Inflammatory macrophage treated with lipopolysaccharide for 4 hours (primary cell): Measurements from ENCODE around the gene PRXL2B.
"Not testable (repeated sequence)": the region's sequence is repeated elsewhere in the genome, so short reads cannot be mapped to it uniquely, and the experiment has no call there.

Source experiments
- DNase-seq: peaks from one replicate; pipeline ENCODE4 v3.0.0-alpha.2; 2020

PRXL2B gene

DNA sequence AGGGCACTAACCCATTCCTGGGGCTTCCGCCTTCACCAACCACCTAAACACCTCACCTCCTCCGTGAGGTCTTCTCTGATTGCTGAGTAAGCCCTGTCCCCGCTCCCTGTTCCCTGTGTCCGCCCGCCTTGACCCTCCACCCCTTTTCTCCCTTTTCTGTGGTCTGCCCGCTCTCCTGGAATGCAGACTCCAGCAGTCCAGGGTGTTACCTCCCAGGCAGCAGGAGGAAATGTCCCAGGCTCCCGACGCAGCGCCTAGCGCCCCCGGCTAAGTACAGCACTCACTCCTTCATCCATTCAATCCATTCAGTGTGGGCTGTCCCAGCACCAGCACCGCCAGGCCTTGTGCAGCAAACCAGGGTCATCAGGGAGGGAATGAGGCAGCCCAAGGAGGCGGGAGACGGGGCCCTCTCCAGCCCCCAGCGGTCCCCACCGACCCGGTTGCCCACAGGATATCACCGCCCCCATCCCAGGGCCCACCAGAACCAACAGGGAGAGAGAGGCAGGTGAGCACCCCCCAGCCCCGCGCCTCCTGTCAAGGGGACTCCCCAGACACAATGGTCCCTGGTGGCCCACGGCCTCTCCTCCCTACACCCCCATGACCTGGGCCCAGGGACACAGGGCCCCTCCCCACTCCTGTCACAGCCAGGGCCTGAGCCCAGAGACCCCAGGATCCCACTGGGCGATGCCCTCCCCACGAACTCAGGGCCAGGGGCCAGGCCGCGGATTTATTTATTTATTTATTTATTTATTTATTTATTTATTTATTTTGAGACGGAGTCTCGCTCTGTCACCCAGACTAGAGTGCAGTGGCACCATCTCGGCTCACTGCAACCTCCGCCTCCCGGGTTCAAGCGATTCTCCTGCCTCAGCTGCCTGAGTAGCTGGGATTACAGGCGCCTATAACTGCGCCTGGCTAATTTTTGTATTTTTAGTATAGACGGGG, 20.2 kb upstream of the PRXL2B start:
- no peak for DNase-seq

DNA sequence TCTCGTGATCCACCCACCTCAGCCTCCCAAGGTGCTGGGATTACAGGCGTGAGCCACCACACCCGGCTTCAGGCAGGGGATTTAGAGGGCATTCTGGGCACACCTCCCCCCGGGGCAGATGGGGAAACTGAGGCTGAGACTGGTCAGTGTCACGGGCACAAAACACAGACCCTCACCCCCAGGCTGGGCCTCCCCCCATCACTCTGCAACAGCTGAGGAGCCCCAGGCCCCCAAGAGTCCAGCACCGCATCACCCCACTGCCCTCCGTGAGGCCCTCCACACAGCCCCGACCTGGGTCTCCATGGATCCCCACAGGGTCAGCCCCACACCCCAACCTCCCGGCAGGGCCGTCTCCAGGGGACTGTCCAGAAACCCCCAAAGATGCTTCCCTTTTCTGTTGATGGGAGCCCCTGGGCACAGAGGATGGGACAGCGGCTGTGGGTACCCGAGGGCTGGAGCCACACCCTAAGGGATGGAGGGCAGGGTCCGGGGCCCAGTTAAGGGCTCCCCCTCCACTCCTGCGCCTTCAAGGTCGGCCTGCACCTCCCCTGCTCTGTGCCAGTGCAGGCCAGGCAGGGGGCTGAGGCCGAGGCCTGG, 19.4 kb upstream of the PRXL2B start:
- DNase-seq, result no peak

DNA sequence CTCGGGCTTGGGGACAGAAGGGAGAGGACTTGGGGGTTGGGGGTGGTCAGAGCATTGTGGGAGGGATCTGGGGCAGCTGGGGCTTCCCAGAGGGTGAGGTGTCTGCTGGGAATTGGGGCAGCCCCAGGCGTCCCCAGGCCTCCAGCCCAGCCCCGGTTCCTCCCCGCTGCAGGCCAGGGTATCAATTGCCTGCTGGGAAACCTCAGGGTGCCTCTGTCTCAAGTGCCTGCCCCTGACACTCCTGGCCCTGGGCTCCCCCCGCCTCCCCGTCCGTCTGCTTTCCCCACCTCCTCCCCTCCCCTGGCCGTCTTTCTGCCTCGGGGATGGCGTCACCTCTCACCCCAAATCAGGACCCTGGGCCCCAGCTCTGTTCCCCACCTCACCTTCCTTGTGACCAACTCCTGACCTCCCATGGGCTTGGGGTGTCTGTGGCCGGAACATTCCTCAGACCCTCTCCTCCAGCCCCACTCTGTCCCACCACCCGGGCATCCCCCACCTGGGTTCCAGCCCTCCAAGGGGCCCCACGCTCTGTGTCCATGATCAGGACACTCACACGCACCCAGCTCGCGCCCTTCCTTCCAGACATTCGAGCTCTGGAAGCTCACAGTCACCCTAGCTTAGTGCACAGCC, 18.3 kb upstream of the PRXL2B start:
- DNase-seq, result not testable (repeated sequence)

GRCh38 chr1:2569060-2569459, 17.5 kb upstream of the PRXL2B start:
- DNase-seq, result no peak

GRCh38 chr1:2569703-2570102, 16.9 kb upstream of the PRXL2B start:
- DNase-seq, result not testable (repeated sequence)

DNA sequence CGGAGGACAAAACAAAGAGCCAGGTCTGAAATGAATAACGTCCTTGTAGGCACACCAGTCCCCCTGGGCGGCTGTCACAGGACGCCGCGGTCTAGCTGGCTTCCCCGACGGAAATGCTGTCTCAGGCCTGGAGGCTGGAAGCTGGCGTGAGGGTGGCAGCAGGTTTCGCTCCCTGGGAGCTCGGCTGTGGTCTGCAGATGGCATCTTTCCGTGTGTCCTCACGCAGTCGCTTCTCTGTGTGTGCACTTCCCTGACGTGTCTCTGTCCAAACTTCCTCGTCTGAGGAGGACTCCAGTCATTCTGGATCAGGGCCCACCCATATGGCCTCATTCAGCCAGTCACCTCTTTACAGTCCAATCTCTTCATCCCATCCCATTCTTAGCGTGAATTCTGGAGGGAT, 16.2 kb upstream of the PRXL2B start:
- DNase-seq, result peak; percentile 21

DNA sequence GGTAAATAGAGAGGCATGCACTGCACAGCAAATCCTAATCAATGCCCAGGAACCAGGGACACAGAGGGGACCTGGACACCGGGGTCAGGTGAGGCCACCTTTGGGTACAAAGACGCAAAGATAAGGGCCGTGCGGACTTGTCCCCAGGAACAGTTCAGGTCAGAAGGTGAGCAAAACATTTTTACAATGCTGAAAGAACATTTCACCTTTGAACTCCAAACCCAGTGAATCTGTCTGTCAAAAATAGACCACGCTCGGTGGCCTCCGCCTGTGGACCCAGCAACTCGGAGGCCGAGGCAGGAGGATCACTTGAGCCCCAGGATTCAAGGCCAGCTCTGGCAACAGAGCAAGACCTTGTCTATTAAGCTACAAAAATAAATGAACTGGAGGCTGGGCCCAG, 15.2 kb upstream of the PRXL2B start:
- DNase-seq, result no peak

DNA sequence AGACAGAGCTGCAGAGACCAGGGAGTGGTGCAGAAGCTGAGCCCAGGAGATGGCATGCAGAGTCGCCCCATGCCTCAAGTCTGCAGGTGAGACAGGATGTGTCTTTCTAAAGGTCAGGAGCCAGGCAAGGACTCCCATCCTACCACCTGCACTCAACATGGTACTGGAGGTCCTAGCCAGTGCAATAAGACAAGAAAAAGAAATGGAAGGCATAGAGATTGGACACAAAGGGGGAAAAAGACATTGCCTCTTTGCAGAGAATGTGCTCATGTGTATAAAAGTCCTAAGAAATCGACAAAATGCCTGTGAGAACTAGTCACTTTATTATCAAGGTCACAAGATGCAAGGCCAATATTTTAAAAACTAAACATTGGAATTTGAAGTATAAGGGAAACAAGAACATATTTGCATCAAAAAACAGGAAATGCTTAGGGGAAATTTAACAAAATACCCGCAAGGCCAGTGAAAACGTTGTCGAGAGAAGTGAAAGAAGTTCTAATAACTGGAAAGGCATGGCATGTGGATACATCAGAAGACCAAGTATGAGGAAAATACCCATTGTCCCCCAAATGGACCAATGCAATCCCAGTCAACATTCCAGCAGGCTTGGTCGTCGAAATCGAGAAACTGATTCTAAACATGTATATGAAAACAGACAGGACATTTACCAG, 13.2 kb upstream of the PRXL2B start:
- DNase-seq, result peak; percentile 85

- no peak for DNase-seq
Measured at GRCh38 chr1:2574350-2574749, 12.2 kb upstream of the PRXL2B start.

DNA sequence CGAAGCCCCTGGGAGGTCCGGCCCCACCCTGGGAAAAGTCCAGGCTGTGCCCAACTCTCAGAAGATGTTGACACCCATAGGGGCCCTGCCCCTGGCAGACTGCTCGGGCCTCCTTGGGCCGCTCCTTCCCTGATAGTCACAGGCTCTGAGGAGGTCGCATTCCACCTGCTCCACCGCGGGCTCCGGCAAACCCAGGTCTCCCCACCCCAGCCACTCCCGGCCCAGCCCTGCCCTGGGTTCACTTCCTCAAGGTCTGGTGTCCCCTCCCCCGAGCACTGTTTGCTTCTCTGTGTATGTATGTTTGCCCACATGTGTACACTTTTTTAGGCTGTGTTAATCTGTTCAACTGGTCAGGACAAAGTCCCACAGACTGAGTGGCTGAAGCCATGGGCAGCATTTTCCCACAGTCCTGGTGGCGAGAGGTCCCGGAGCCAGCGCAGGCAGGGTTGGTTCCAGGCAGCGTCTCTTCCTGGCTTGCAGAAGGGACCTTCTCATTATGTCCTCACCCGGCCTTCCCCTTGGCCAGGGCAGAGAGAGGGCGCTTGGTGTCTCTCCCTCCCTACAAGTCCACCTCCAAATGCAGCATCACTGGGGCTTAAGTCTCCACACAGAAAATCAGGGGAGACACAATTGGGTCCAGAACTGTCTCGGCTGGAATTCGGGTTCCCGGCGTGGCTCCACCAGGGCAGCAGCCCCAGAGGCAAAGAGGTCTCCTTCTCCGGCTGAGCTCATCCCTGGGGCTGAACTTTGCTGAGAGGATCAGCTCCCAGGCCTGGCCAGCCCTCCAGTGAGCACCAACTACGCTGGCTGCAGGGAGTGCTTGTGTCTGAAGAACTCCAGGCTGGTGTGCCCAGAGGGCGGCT, 10.5 kb upstream of the PRXL2B start:
- DNase-seq, result peak; percentile 44

DNA sequence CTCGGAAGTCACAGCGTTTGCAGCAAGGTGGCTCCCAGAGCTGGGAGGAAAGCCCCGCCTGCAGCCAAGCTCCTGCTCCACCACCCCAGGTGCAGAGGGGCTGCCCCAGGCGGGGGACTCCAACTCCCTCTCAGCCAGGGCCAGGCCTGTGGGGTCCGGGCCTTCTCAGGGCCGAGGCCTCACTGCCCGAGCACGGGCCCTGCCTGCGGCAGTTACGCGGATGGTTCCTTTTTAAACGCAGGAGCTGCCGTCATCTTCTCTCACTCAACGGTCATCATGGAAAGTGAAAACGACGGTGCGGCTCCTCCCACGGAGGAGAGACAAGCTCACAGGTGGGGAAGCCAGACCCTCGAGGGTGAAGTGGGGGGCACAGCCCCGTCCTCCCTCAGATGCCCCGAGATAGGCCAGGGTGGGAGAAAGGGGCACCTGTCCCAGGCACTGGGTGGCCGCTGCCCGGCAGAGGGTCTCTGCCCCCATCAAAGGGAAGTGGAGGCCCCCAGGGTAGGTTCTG, 9.0 kb upstream of the PRXL2B start:
- DNase-seq, result peak; percentile 68

- no peak for DNase-seq
Measured at GRCh38 chr1:2578758-2579118, 7.8 kb upstream of the PRXL2B start.

- DNase-seq, result no peak
Measured at GRCh38 chr1:2580691-2581090, 5.9 kb upstream of the PRXL2B start.

GRCh38 chr1:2582391-2582790, 4.2 kb upstream of the PRXL2B start:
- DNase-seq, result peak; percentile 91

DNA sequence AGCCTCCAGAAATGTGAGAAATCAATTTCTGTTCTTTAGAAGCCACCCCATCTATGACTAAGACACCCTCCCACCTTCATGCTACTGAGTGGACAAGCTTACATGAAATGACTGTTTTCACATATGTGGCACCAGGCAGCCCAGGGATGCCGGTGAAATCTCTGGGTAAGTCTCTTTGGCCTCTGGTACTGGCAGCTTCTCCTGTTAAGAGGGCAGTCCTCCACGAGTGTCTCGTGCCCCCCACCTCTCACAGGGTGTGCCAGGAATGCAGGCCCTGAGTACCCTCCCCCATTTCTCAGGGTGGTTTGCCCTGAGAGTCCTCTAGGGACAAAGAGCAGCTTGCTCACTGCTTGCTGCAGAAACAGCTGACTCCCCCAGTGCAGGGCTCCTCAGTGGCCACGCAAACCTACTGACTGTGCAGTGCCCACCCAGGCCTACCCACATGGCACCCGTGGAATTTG, 3.2 kb upstream of the PRXL2B start:
- peak; percentile 41 for DNase-seq

GRCh38 chr1:2583871-2584351, 2.7 kb upstream of the PRXL2B start:
- DNase-seq, result peak; percentile 32

DNA sequence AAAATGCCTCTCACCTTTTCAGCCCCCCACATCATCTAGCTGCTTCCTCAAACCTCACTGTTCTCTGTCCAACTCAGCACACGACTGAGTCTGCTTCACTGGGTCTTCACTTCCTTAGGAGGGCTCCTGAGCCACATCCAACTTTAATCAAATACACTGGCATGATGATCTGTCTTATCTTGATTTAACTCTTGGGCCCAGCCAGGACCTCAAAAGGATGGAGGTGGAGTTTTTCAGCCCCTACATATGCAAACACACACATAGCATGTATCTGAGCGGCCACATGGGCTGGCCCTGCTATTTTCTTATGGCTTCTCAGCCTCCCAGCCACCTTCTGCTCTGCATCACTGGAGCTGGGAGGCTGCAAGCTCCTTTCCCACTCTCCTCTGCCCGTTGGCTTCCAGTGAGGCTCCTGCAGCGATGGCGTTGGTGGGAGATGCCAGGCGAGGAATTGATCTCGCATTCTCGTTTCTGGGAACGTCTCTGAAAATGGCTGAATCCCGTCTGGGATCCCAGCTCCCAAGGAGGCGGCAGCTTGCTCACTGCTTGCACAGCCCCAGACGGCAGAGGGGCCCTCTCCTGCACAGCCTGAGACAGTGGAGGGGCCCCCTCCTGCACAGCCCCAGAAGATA, 1.8 kb upstream of the PRXL2B start:
- DNase-seq, result no peak

DNA sequence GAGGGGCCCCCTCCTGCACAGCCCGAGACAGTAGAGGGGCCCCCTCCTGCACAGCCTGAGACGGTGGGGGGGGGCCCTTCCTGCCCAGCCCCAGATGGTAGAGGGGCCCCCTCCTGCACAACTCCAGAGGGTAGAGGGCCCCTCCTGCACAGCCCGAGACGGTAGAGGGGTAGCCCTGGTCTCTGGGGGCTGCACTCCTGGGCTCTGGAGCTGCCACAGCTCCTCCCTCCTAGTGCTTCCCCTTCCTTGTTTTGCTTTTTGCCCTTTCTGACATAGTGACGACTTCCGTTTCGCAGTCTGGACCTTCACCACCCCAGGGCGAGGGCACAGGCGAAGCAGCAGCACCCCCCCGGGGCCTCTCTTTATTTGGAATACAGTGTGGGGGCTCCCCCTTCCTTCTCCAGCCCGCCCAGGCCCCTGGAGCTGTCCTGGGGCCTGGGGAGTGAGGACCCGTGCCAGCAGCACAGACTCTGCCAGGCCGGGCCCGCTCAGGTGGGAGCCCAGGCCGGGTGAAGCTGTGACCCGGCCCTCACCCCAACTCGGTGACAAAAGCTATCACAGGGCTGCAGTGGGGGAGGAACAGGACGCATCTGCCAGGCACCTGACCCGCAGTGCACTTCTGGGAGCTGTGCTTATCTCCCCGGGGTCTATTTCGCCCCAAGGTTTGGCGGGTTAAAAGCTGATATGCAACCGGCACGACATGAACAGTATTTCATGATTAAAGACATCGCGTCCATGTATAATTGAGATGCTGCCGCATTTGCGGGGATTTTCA, 1.1 kb upstream of the PRXL2B start:
- peak; percentile 87 for DNase-seq

GRCh38 chr1:2587071-2587859, 688 bp downstream of the PRXL2B start:
- peak; percentile 13 for DNase-seq
